Fibroblast of pulmonary artery (primary cell): ENCODE results near the gene CYP2S1.
A peak's percentile ranks its signal among the peaks of the same experiment; 100 is the strongest.
"Not testable (repeated sequence)": the region's sequence is repeated elsewhere in the genome, so short reads cannot be mapped to it uniquely, and the experiment has no call there.

ENCODE experiments used
- DNase-seq: peaks from one replicate; pipeline ENCODE4 v3.0.0-alpha.2; 2010; ENCODE audit warnings: low read depth
- H3K4me3 ChIP-seq: replicated peaks from 2 replicates; pipeline ENCODE4 v1.5.1; 2011; ENCODE audit warnings: low read depth, mild to moderate bottlenecking, control low read depth, low read length, moderate library complexity
- CTCF ChIP-seq: IDR thresholded peaks from 2 replicates; pipeline ENCODE4 v1.5.1; 2011; ENCODE audit warnings: mild to moderate bottlenecking, control low read depth, low read length, inconsistent platforms; ENCODE audit errors: missing control alignments

CYP2S1 gene

GRCh38 chr19:41198559-41198958, 5.5 kb downstream of the CYP2S1 start:
- no peak overlapping the region for H3K4me3 ChIP-seq
- no peak for TF ChIP-seq CTCF
- no peak for DNase-seq

DNA sequence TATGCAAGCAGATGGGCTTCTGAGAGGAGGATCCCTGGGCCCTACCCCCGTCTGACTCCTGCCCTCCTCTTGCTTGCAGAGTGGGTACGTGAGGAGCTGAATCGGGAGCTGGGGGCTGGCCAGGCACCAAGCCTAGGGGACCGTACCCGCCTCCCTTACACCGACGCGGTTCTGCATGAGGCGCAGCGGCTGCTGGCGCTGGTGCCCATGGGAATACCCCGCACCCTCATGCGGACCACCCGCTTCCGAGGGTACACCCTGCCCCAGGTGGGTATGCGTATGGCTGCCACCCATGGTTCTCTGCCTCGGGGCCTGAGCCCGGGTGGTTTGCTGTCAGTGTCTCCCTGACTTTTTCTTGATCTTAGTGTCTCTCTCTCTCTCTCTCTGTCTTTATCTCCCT, 10.4 kb downstream of the CYP2S1 start:
- no peak for TF ChIP-seq CTCF
- no peak for DNase-seq
- no peak overlapping the region for H3K4me3 ChIP-seq

GRCh38 chr19:41204338-41204737, 11.3 kb downstream of the CYP2S1 start:
- TF ChIP-seq CTCF: peak; percentile 97
- DNase-seq: peak; percentile 92
- not testable (repeated sequence) for H3K4me3 ChIP-seq

DNA sequence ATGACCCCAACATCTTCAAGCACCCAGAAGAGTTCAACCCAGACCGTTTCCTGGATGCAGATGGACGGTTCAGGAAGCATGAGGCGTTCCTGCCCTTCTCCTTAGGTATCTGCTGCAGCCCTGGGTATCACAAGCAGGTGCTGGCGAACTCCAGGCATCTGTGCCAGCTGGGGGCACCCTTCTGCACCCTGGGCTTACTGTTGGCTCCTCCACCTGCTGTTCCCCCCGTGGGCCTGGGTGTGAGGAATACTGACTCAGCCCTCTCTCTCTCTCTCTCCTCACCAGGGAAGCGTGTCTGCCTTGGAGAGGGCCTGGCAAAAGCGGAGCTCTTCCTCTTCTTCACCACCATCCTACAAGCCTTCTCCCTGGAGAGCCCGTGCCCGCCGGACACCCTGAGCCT, 13.0 kb downstream of the CYP2S1 start:
- H3K4me3 ChIP-seq: no peak overlapping the region
- DNase-seq: no peak
- no peak for TF ChIP-seq CTCF

- no peak overlapping the region for H3K4me3 ChIP-seq
- TF ChIP-seq CTCF: no peak
- DNase-seq: no peak
These were observed 13.4 kb downstream of the CYP2S1 start for GRCh38 chr19:41206456-41206855.

GRCh38 chr19:41206926-41207750, 14.1 kb downstream of the CYP2S1 start:
- H3K4me3 ChIP-seq: no peak overlapping the region
- TF ChIP-seq CTCF: no peak
- DNase-seq: no peak

GRCh38 chr19:41214161-41214560, 21.1 kb downstream of the CYP2S1 start:
- no peak overlapping the region for H3K4me3 ChIP-seq
- no peak for TF ChIP-seq CTCF
- no peak for DNase-seq
